T-helper 1 cell (primary cell): Measurements from ENCODE around the gene PODN.
A peak's percentile ranks its signal among the peaks of the same experiment; 100 is the strongest.

Source experiments
- DNase-seq, 5 donors: peaks; one replicate each; pipeline ENCODE4 v3.0.0-alpha.2; 2012 to 2020
- total RNA-seq, 4 donors: gene quantifications; one replicate each; lab custom pipeline; 2026; lab: John Stamatoyannopoulos, UW

The PODN gene
- total RNA-seq: 0 to 0.12 (median 0.04) reads per million in 4 donors

DNA sequence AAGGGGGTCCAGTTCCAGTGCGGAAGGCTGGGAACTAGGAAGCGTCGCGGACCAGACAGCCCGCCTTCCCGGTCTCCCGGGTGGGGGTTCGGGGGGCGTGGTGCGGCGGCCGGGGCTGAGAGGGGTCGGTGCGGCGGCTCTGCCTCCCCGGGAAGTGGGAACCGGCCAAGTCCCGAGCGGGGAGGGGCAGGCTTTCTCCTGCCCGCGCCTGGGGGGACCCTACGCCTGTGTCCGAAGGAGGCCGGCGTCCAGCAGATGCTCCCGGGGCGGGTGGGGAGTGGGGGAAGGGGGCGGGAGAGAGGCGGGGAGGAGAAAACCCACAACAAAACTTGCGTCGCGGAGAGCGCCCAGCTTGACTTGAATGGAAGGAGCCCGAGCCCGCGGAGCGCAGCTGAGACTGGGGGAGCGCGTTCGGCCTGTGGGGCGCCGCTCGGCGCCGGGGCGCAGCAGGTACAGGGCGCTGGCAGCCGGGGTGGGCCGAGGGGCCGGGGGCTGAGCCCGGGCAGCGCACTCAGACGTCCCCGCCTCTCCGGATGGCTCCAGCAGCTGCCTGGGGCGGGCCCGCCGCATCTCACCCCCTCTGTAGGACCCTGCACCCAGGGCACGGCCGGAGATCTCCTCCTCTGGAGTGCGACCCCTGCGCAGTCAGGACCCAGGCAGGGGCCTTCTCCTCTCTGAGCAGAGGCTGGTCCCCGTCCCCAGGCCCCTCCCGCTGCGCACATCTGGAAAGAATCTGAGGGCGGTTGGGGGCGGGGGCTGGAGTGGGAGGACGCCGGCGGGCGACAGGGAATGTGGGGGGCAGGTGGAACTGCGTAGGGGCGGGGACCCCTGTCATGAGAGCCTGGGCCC is at the start of gene PODN:
PODN (plus strand) TSS at position 355 of the 849 bp plus-strand sequence. CDS start 7,643 bp downstream, outside the sequence.
- DNase-seq: no peak

DNA sequence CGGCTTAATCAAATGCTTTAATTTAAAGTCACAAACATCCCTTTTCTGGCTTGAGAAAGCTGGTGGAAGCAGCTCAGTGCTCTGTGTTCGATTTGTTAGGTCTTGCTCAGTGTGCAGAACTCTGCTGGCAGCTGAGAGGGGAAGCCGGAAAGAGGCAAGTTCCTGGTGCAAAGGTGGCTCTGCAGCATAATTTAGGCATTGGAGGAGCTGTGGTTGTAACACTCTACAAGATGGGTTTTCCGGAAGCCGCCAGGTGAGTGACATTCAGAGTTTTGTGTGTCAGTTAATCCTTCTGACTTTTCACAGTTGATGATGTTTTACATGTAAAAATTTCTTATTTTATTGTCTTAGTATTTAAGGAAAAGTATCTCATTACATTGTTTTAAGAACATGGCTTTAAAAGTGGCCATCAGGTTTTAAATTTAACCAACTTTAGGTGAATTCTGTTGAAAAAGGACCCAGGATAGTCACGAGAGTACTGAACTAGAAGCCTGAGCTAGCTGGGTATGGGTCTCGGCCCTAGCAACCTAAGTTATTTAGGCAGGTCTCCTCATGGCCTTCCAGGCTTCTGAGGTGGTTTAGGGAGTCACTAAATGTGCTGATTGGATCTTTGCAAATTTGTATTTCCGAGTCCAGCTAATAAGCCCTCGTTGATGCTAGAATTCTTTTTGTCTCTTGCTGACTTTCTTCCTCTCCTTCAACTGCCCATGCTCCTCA is 47.1 kb upstream of the PODN start:
- DNase-seq: peak; percentile 51 to 90 (median 70)

- no peak for DNase-seq
Observed at GRCh38 chr1:53015508-53015860, 46.5 kb upstream of the PODN start.

- no peak for DNase-seq
Observed at GRCh38 chr1:53016705-53017104, 45.3 kb upstream of the PODN start.

- no peak for DNase-seq
Observed at GRCh38 chr1:53020588-53020987, 41.4 kb upstream of the PODN start.

- no peak for DNase-seq
Observed at GRCh38 chr1:53022179-53022578, 39.8 kb upstream of the PODN start.

GRCh38 chr1:53023546-53023945 is 38.5 kb upstream of the PODN start:
- DNase-seq: no peak

- no peak for DNase-seq
Observed at GRCh38 chr1:53024117-53024516, 37.9 kb upstream of the PODN start.

GRCh38 chr1:53025034-53025768 is 36.8 kb upstream of the PODN start:
- DNase-seq: no peak

- DNase-seq: no peak
Observed at GRCh38 chr1:53025769-53026112, 36.3 kb upstream of the PODN start.

DNA sequence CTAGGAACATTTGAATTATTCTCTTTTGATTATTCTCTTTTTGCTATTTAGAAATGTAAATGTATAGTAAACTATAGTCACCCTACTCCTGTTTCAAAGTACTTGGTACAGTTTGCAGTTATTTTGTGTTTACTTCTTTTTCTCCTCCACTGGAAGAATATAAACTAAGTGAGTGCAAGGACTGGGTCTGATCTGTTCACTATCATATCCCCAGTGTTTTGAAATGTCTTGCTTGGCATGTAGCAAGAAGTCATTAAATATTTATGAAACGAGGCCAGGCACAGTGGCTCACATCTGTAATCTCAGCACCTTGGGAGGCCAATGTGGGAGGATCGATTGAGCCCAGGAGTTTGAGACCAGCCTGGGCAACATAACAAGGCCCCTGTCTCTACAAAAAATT is 35.8 kb upstream of the PODN start:
- no peak for DNase-seq

- DNase-seq: no peak
Observed at GRCh38 chr1:53031732-53032131, 30.3 kb upstream of the PODN start.

- DNase-seq: no peak
Observed at GRCh38 chr1:53037159-53037558, 24.9 kb upstream of the PODN start.

DNA sequence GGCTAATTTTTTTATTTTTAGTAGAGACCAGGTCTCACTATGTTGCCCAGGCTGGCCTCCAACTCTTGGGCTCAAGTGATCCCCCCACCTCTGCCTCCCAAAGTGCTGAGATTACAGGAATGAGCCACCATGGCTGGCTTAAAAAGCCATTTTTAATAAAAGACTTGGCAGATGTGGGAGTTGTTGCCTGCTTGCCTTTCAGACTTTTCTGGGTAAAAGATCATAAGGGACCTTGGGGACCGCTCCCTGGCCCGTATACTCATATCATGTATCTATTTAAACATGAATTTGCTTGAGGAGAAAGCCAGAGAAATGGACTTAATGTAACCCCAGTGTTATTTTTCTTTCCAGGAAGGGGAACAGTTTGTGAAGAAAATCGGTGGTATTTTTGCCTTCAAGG is 23.4 kb upstream of the PODN start:
- no peak for DNase-seq

DNA sequence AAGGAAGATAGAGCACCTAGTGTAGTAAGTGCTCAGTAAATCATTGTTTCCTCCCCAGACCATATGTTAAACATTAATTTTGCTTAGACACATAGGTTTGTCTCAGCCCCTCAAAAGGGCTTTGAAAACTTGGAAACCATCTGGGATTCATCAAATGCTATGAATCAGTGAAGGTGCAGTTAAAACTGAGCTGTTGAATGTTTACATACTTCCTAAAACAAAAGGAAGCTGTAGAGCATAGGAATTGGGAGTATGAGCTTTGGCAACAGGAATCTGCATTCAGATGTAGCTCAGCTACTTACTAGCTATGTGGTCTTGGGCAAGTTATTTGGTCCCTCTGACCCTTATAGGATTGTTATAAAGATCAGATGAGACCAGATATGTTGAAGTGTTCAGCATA is 18.7 kb upstream of the PODN start:
- DNase-seq: no peak

DNA sequence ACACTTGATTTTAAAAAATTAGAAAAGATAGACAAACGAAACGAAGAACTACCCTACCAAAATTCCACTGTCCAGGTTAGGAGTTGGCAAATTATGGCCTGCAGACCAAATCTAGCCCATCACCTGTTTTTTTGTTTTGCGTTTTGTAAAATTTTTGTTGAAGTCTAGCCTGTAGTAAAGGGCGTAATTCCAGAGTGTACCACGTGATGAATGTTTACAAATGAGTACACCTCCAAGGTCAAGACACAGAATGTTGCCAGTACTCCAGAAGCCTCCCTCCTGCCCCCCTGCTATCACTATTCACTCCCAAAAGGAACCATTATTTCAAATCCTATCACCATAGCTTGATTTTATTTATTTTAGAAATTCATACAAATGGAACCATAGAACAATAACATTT is 17.1 kb upstream of the PODN start:
- DNase-seq: no peak

DNA sequence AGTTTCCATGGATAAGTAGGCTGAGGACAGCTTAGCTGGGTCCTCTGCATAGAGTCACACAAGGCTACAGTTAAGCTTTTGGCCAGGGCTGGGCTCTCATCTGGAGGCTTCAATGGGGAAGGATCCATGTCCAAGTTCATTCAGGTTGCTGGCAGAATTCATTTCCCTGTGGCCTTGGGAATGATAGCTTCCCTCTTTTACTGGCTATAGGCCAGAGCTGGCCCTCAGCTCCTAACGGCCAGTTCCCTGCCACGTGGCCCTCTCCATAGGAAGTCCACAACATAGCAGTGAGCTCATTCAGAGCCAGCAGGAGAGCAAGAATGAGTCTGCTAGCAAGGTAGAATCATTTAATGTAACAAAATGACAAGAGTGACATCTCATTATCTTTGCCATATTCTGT is 15.1 kb upstream of the PODN start:
- DNase-seq: no peak

GRCh38 chr1:53047737-53048736 is 14.0 kb upstream of the PODN start:
- no peak for DNase-seq

GRCh38 chr1:53048960-53049573 is 12.9 kb upstream of the PODN start:
- DNase-seq: no peak

DNA sequence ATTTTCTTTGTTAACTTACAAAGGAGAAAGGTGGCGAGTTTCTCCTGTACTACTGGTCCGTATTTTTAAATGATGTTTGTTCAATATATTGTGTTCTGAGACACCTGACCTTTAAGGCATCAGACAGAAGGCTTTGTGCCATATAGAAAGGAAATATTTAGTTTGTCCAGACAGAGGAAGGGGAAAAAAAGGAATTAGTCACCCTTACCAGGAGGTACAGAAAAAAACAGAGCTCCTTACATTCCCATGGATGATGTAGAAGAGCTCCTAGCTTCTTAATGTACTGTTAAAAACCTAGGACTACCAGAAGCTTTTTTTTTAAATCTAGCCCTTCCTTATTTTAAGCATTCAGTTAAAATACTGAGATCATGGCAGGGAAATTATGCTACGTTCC is 12.4 kb upstream of the PODN start:
- DNase-seq: no peak

- DNase-seq: no peak
Observed at GRCh38 chr1:53050310-53050709, 11.7 kb upstream of the PODN start.

GRCh38 chr1:53051676-53052075 is 10.3 kb upstream of the PODN start:
- no peak for DNase-seq
